ENCODE data around the gene ALMS1.

DNA sequence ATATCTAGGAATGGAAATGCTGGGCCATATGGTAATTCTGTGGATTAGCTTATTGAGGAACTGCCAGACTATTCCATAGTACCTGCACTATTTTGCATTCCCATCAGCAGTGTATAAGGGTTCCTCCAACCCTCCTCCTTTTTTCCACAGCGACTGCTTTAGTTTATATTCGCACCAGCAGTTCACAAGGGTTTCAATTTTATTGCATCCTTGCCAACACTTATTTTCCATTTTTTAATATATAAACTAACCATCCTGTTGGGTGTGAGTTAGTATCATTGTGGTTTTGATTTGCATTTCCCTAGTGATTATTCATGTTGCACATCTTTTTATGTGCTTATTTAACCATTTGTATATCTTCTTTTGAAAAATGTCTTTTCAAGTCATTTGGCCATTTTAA is 189.6 kb downstream of the ALMS1 start:
- TF ChIP-seq, protein P1, sequence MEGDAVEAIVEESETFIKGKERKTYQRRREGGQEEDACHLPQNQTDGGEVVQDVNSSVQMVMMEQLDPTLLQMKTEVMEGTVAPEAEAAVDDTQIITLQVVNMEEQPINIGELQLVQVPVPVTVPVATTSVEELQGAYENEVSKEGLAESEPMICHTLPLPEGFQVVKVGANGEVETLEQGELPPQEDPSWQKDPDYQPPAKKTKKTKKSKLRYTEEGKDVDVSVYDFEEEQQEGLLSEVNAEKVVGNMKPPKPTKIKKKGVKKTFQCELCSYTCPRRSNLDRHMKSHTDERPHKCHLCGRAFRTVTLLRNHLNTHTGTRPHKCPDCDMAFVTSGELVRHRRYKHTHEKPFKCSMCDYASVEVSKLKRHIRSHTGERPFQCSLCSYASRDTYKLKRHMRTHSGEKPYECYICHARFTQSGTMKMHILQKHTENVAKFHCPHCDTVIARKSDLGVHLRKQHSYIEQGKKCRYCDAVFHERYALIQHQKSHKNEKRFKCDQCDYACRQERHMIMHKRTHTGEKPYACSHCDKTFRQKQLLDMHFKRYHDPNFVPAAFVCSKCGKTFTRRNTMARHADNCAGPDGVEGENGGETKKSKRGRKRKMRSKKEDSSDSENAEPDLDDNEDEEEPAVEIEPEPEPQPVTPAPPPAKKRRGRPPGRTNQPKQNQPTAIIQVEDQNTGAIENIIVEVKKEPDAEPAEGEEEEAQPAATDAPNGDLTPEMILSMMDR (IDR thresholded peaks at IDR 0.05) = no peak
- TF ChIP-seq EP300 (IDR thresholded peaks at IDR 0.05) (no peak), POLR2A (IDR thresholded peaks at IDR 0.05; ENCODE audit: low read depth) (no peak), POLR2AphosphoS5 (IDR thresholded peaks at IDR 0.05) (no peak)
